Transverse colon (tissue), 4 donors: ENCODE data around the gene SPG7. TPM values are rescaled to one million over a fixed set of nuclear protein-coding genes. Genes with fewer than 3 reads are reported as not detected.

Source experiments
- DNase-seq: peaks from one replicate; pipeline ENCODE4 v3.0.0-alpha.2; 2019
- H3K27ac ChIP-seq, 4 donors: fragments of 200-600 bp; sonication (generic); 2 replicates each; pipeline ENCODE4 v1.5.1; 2016 to 2018; ENCODE audit warnings: inconsistent platforms in 4 of 4
- H3K27me3 ChIP-seq: fragments of 200-600 bp; sonication (generic); 2 replicates; pipeline ENCODE4 v1.5.1; 2017; ENCODE audit warnings: inconsistent platforms
- H3K36me3 ChIP-seq, 4 donors: fragments of 200-600 bp; sonication (generic); 2 replicates each; pipeline ENCODE4 v1.5.1; 2017 to 2019; ENCODE audit warnings: inconsistent platforms in 4 of 4
- H3K4me1 ChIP-seq, 4 donors: fragments of 200-600 bp; sonication (generic); 2 replicates each; pipeline ENCODE4 v1.5.1; 2017 to 2020; ENCODE audit warnings: inconsistent platforms in 4 of 4
- H3K4me3 ChIP-seq, 4 donors: fragments of 200-600 bp; sonication (generic); 1 replicate in 1 of 4; 2 replicates in 3 of 4; pipeline versions ENCODE4 v1.5.1 to v1.6.1; 2017 to 2019; ENCODE audit warnings: inconsistent platforms in 4 of 4
- H3K9me3 ChIP-seq, 2 donors: fragments of 200-600 bp; sonication (generic); 2 replicates each; pipeline ENCODE4 v1.5.1; 2017 to 2019; ENCODE audit warnings: inconsistent platforms in 2 of 2
- CTCF ChIP-seq, 5 experiments: fragments of 200-600 bp in 3 of 5; fragments of 450-650 bp in 2 of 5; sonication (generic) in 3 of 5; IDR thresholded peaks; 1 replicate in 2 of 5; 2 replicates in 3 of 5; pipeline ENCODE4 v1.5.1; 2016 to 2017; ENCODE audit warnings: antibody characterized with exemption in 5 of 5, inconsistent platforms in 3 of 5, mild to moderate bottlenecking in 2 of 5, moderate library complexity in 1 of 5
- EP300 ChIP-seq: sonication (generic); formaldehyde crosslinking; IDR thresholded peaks from one replicate; pipeline ENCODE4 v1.6.1; 2017; ENCODE audit warnings: antibody characterized with exemption, low read depth
- POLR2A ChIP-seq: fragments of 450-650 bp; IDR thresholded peaks from one replicate; pipeline ENCODE4 v1.6.1; 2016; ENCODE audit warnings: antibody characterized with exemption, mild to moderate bottlenecking, moderate library complexity
- POLR2AphosphoS5 ChIP-seq, 3 donors: sonication (generic); formaldehyde crosslinking; IDR thresholded peaks; one replicate each; pipeline ENCODE4 v1.6.1; 2016; ENCODE audit warnings: antibody characterized with exemption in 3 of 3
- WGBS, 2 donors: methylation state at CpG; one replicate each; pipeline ENCODE4 v1.1.5; 2018; ENCODE audit warnings: low coverage in 1 of 2; 5-methylcytosine and 5-hydroxymethylcytosine counted together
- in situ Hi-C, 4 donors: fragments of 200-750 bp; cut with MboI; loops; one replicate each; pipeline versions ENCODE4 v1.15.0 to v1.15.1; 2017; ENCODE audit warnings: low sequenced_read_pairs in 3 of 4, low pct_ligation_motif_present in 1 of 4, low pct_unique_long_range_greater_than_20kb in 1 of 4
- intact Hi-C: fragments of 100-400 bp; cut with DNase I; formaldehyde crosslinking; loops from one replicate; pipeline ENCODE4 v1.15.1; 2023; ENCODE audit warnings: low total_unique reads
- total RNA-seq, 4 donors: library from RNA; depleted of rRNA; stranded (reverse); fragments of >200 nt; gene quantifications; one replicate each; pipeline ENCODE4 v1.1.0, GENCODE V29; 2016

SPG7 gene
- total RNA-seq, 4 donors from 2014 or later, result 168 to 408 (median 285) TPM

DNA sequence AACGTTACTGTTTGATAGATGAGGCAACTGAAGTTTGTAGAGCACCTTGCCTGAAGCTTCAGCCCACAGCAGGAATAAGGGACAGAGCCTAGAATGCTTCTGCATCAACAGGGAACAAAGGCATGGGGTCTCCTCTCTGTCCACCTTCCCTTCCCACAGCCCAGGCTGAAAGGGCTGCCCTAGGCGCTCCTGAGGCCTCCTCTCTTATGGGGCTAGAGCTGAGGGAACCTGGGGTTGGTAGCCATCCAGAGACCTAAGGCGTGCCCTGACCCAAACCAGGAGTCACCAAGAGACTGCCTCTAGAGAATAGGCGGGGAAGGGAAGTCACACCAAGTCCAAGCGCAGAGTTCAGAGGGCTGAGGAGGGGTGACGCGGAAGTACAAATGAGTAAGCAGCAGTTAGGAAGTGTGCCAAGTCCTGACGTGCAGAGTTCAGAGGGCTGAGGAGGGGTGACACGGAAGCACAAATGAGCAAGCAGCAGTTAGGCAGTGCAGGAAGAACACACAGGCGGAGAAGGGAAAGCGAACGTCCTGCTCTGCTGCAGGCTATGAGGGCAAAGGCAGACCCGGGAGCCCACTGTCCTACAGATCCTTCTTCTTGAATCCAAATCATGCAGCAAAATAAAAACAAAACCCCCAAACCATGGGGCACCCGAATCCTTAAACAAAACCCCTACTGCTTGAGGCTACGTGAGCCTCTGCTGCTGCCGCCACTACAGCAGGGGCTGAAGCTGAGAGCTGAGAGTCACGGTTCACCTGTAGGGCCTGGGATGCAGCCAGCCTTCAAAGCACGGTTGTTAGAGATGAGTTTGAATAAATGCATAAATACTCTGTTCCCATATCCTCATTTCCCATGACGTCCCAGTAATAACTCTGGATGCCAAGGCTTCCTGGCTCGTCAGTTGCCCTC is 2.7 kb upstream of the SPG7 start:
- Histone ChIP-seq H3K27ac (peak overlapping the region; percentile 83 to 97 (median 92)), H3K9me3 (no peaks in the 10 kb centered on the region), H3K27me3 (no peaks in the 10 kb centered on the region), H3K4me3 (peak overlapping the region in 1 of 4 donors; percentile 13), H3K4me1 (peaks cover 20 to 68% (median 57%) of the 10 kb centered on the region in 4 donors), H3K36me3 (peaks cover 0 to 2% (median under 1%) of the 10 kb centered on the region in 4 donors)
- no peak for TF ChIP-seq CTCF (IDR thresholded peaks at IDR 0.05)
- peak; percentile 63 for TF ChIP-seq EP300
- TF ChIP-seq POLR2AphosphoS5 (IDR thresholded peaks at IDR 0.05), result peak; percentile 93 to 97 (median 96)
- peak; percentile 97 for TF ChIP-seq POLR2A
- in situ Hi-C loops, result loop anchor here in 1 of 4 donors (10.0 kb wide), 1 partner anchor 171 kb away; no protein-coding TSS in a partner anchor
- 18 to 42% methylated on average over 5 to 20 of the region's 20 CpGs for WGBS, 2 donors
- intact Hi-C loops, result loop anchor here (5.0 kb wide), 1 partner anchor 173 kb away; no protein-coding TSS in a partner anchor
- peak; percentile 97 for DNase-seq

DNA sequence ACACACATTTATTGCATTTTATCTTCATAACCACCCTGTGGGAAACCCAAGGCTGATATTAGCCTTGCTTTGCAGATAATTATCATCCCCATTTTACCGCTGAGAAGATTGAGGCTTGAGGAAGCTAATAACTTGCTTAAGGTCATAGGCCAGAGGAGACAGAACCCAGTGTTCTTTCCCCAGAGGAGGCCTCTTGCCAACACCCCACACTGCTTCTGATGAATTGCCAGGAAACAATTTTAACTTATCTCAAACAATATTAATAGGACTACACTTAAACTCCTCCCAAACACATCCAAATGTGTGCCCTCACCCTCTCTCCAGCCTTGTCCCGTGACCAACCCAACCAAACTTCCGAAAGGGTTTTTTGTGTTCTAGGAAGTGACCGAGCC is 2.1 kb upstream of the SPG7 start:
- no peaks in the 10 kb centered on the region for H3K9me3 ChIP-seq
- DNase-seq, result no peak
- H3K36me3 ChIP-seq, result peaks cover 0 to 8% (median 4%) of the 10 kb centered on the region in 4 donors
- no peaks in the 10 kb centered on the region for H3K27me3 ChIP-seq
- WGBS, 2 donors, result 65 to 67% methylated on average over 3 to 4 of the region's 4 CpGs
- peak overlapping the region; percentile 83 to 97 (median 92) for H3K27ac ChIP-seq
- peaks cover 20 to 68% (median 57%) of the 10 kb centered on the region in 4 donors for H3K4me1 ChIP-seq
- peak overlapping the region in 1 of 4 donors; percentile 13 for H3K4me3 ChIP-seq
- in situ Hi-C loops (loop anchor here in 1 of 4 donors (10.0 kb wide), 1 partner anchor 171 kb away; no protein-coding TSS in a partner anchor), intact Hi-C loops (loop anchor here (5.0 kb wide), 1 partner anchor 174 kb away; no protein-coding TSS in a partner anchor)
- no peak for TF ChIP-seq POLR2A
- no peak for TF ChIP-seq CTCF (IDR thresholded peaks at IDR 0.05)
- TF ChIP-seq EP300, result no peak
- TF ChIP-seq POLR2AphosphoS5 (IDR thresholded peaks at IDR 0.05), result no peak

- H3K27me3 ChIP-seq, result no peaks in the 10 kb centered on the region
- TF ChIP-seq EP300 (no peak), POLR2A (no peak), POLR2AphosphoS5 (IDR thresholded peaks at IDR 0.05) (no peak), CTCF (IDR thresholded peaks at IDR 0.05) (no peak)
- H3K27ac ChIP-seq, result peak overlapping the region; percentile 92 to 97 (median 93)
- WGBS, 2 donors, result 62% methylated on average over 15 of the region's 15 CpGs; no CpG with 5 or more reads in 1 of the 2 donors
- peaks cover 0 to 15% (median 7%) of the 10 kb centered on the region in 4 donors for H3K36me3 ChIP-seq
- intact Hi-C loops, result loop anchor here (5.0 kb wide), 1 partner anchor 174 kb away; no protein-coding TSS in a partner anchor
- in situ Hi-C loops, result loop anchor here in 1 of 4 donors (10.0 kb wide), 1 partner anchor 172 kb away; no protein-coding TSS in a partner anchor
- no peak for DNase-seq
- no peaks in the 10 kb centered on the region for H3K9me3 ChIP-seq
- peak overlapping the region in 1 of 4 donors; percentile 80 for H3K4me3 ChIP-seq
- H3K4me1 ChIP-seq, result peaks cover 20 to 68% (median 56%) of the 10 kb centered on the region in 4 donors
These were observed 1.4 kb upstream of the SPG7 start for GRCh38 chr16:89506791-89507191.
